Measurements from ENCODE around the gene CBLB.

Gene CBLB

GRCh38 chr3:105615814-105616213, 253.0 kb downstream of the CBLB start:
- DNase-seq (ENCODE audit: low read depth) = no peak

- no peak for DNase-seq (ENCODE audit: low read depth)
Observed at GRCh38 chr3:105614288-105615030, 254.4 kb downstream of the CBLB start.

DNA sequence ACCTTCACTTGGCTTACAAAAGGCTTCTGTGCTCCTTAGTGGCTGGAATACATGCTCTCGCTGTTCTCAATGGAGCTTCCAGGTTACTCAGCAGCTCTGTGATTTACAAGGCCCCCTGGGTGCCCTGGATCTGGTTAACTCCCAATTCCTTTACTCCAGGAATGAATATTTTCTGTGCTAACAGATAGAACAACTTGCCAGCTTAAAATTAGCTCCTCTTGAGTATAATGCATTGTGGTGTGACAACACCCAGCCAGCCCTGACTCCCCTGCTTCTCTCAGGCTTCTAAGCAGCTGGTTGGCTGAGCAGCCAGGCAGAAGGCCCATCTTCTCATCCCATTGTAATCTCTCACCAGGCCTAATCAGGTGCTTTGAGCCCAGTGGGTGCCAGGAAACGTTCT, 255.7 kb downstream of the CBLB start:
- no peak for DNase-seq (ENCODE audit: low read depth)

DNA sequence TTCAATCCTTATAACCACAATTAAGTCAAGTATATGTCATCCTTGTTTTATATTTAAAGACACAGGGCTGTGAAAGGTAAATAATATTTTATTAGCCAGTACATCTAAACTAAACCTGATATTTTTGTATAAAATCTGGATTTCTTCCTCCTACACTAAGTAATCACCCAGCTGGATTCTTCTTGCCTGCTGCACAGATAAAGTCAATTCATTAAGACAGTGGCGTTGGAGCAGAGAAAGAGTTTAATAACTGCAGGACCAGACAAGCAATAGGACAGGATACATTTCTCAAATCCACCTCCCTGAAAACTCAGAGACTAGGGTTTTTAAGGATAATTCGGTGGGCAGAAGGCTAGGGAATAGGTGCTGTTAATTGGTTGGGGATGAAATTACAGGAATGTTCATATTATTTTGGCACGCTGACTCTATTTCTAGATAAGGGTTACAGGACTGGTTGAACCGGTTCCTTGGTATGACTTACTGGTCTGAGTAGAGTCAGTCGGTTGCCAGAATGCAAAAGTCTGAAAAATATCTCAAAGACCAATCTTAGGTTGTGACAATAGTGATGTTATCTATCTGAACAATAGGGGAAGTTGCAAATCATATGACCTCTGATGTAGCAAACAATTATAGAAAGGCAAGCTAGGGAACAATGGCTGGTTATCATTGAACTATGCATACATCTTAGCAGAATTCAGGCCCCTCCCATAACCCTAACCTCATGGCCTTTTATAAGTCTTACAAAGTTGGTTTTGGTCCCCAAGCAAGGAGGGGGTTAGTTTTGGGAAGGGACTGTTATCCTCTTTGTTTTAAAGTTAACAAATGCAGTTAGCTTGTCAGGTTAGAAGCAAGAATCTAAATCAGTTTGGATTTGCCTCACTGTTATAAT, 257.3 kb downstream of the CBLB start:
- no peak for DNase-seq (ENCODE audit: low read depth)

DNA sequence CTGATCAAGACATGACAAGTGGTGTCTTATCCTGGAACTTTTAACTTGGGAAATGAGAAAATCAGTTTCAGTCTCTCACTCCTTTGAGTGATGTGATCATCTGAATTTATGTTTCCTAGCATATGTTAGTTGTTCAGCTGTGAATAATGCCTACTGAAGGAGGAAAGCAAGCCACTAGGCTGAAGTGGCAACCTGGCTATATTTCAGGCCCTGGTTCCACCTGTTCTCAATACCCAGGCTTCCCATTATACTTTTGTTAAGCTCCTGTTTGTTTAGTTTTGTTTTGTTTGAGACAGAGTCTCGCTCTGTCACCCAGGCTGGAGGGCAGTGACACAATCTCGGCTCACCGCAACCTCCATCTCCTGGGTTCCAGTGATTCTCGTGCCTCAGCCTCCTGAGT, 258.3 kb downstream of the CBLB start:
- no peak for DNase-seq (ENCODE audit: low read depth)

DNA sequence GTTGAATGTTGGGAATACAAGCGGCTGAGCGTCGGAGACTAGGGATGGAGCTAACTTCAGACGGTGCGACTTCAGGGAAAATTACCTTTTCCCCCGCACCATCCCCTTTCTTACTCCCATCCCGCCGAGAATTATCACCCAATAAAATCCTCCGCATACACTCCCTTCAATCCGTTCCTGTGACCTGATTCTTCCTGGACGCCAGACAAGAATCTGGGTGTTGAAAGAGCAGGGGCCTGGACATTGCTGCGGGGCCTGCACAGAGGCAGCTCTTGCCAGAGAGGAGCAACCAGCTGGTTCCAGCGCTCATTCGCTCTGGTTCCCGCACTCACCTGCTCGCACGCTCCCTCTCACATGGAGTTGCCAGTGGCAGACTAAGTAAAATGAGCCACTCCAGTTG, 260.2 kb downstream of the CBLB start:
- DNase-seq (ENCODE audit: low read depth) = no peak

DNA sequence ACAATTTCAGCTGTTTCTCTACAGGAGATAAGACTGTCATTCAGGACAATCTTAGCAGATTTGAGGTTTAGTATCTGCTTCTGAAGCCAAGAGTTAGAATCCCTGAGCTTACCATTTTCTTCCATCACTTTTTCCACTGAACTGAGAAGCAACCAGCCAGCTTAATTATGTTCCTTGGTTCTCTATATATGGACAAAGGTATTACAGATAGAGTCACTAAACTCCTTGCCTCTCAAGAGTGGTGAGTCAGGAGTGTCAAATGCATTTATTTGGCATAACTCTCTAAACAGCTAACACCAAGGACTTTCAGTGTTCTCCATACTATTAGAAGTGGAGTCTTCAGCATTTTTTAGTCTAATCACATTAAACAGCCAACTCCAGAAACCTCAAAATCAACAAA, 262.8 kb downstream of the CBLB start:
- DNase-seq (ENCODE audit: low read depth) = no peak
